Measurements from ENCODE around the gene STAT2. TPM values are rescaled to one million over a fixed set of nuclear protein-coding genes. Genes with fewer than 3 reads are reported as not detected.
"Not testable (repeated sequence)": the region's sequence is repeated elsewhere in the genome, so short reads cannot be mapped to it uniquely, and the experiment has no call there.

STAT2 gene
- total RNA-seq, 1 donor from 2014 or later: 132 TPM

DNA sequence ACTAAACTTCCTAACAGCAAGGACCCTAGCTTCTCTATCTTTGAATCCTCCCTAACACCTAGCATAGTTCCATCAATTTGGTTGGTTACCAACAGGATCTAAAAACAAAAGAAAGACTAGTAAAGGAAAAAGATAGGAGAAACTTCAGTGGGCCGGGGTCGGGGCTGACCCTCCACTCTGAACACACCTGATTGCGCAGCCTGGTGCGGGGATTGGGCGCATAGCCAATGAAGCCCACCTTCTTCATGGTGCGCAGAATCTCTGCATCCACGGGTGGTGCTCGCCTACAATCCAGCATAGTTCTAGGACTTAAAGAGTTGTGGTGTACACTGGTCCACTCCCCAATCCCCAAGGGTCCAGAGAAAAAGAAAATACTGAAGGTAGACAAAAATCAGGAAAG, 33.8 kb downstream of the STAT2 start:
- TF ChIP-seq, protein P1, sequence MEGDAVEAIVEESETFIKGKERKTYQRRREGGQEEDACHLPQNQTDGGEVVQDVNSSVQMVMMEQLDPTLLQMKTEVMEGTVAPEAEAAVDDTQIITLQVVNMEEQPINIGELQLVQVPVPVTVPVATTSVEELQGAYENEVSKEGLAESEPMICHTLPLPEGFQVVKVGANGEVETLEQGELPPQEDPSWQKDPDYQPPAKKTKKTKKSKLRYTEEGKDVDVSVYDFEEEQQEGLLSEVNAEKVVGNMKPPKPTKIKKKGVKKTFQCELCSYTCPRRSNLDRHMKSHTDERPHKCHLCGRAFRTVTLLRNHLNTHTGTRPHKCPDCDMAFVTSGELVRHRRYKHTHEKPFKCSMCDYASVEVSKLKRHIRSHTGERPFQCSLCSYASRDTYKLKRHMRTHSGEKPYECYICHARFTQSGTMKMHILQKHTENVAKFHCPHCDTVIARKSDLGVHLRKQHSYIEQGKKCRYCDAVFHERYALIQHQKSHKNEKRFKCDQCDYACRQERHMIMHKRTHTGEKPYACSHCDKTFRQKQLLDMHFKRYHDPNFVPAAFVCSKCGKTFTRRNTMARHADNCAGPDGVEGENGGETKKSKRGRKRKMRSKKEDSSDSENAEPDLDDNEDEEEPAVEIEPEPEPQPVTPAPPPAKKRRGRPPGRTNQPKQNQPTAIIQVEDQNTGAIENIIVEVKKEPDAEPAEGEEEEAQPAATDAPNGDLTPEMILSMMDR (conservative IDR thresholded peaks at IDR 0.05): no peak
- Mint-ChIP-seq H3K4me1 (ENCODE audit: unreplicated experiment) (no peaks in the 10 kb centered on the region), H3K36me3 (peaks cover 27% of the 10 kb centered on the region), H3K27ac (no peak overlapping the region), H3K9me3 (no peaks in the 10 kb centered on the region), H3K4me3 (no peak overlapping the region), H3K27me3 (no peaks in the 10 kb centered on the region)
- DNase-seq (ENCODE audit: extremely low spot score, unreplicated experiment): no peak

DNA sequence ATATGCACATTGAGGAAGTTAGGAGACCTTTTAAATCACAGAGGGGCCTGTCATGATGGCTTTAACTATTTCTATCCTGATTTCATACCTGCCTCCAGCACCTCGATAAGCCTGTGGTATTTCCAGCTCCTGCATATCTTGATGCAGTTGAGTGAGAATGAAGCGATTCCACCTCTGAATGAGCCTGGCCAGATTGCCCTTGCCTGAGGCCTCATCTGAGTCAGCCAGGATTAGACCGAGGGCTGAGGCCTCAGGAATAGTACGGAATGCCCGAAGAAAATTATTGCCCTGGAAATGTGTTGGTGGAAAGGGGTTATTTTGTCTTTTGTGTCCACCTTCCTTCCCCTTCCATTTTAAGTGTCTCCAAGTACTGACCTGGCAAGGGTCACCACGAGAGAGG, 35.7 kb downstream of the STAT2 start:
- DNase-seq (ENCODE audit: extremely low spot score, unreplicated experiment): no peak

DNA sequence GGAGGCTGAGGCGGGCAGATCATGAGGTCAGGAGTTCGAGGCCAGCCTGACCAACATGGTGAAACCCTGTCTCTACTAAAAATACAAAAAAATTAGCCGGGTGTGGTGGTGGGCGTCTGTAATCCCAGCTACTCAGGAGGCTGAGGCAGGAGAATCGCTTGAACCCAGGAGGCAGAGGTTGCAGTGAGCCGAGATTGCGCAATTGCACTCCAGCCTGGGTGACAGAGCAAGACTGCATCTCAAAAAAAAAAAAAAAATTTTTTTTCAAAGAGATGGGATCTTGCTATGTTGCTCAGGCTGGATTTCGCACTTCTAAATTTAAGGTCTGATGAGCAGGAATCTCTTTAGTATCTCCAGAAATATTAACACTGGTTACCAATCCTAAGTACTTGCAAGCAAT, 38.3 kb downstream of the STAT2 start:
- peaks cover 21% of the 10 kb centered on the region for H3K36me3 Mint-ChIP-seq
- H3K27ac Mint-ChIP-seq; H3K9me3 Mint-ChIP-seq; H3K4me1 Mint-ChIP-seq (ENCODE audit: unreplicated experiment); H3K27me3 Mint-ChIP-seq; DNase-seq (ENCODE audit: extremely low spot score, unreplicated experiment); H3K4me3 Mint-ChIP-seq: not testable (repeated sequence)

More for the DNA sequence above, 35.7 kb downstream of the STAT2 start:
- H3K27me3 Mint-ChIP-seq: no peaks in the 10 kb centered on the region
- H3K27ac Mint-ChIP-seq: no peak overlapping the region
- no peaks in the 10 kb centered on the region for H3K9me3 Mint-ChIP-seq
- H3K4me3 Mint-ChIP-seq: no peak overlapping the region
- TF ChIP-seq, protein P1 (conservative IDR thresholded peaks at IDR 0.05): no peak
- no peaks in the 10 kb centered on the region for H3K4me1 Mint-ChIP-seq (ENCODE audit: unreplicated experiment)
- peaks cover 25% of the 10 kb centered on the region for H3K36me3 Mint-ChIP-seq

DNA sequence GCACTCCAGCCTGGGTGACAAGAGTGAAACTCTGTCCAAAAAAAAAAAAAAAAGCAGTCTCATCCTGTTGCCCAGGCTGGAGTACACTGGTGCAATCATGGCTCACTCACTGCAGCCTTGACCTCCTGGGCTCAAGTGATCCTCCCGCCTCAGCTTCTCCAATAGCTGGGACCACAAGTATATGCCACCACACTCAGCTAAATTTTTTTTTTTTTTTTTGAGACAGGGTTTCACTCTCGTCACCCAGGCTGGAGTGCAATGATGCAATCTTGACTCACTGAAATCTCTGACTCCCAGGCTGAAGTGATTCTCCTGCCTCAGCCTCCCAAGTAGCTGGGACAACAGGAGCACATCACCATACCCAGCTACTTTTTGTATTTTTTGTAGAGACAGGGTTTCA, 38.9 kb downstream of the STAT2 start:
- no peak for DNase-seq (ENCODE audit: extremely low spot score, unreplicated experiment)
- no peaks in the 10 kb centered on the region for H3K4me1 Mint-ChIP-seq (ENCODE audit: unreplicated experiment)
- H3K36me3 Mint-ChIP-seq: peaks cover 21% of the 10 kb centered on the region
- TF ChIP-seq, protein P1 (conservative IDR thresholded peaks at IDR 0.05): no peak
- H3K27ac Mint-ChIP-seq: no peak overlapping the region
- H3K27me3 Mint-ChIP-seq: no peaks in the 10 kb centered on the region
- no peak overlapping the region for H3K4me3 Mint-ChIP-seq
- no peaks in the 10 kb centered on the region for H3K9me3 Mint-ChIP-seq

DNA sequence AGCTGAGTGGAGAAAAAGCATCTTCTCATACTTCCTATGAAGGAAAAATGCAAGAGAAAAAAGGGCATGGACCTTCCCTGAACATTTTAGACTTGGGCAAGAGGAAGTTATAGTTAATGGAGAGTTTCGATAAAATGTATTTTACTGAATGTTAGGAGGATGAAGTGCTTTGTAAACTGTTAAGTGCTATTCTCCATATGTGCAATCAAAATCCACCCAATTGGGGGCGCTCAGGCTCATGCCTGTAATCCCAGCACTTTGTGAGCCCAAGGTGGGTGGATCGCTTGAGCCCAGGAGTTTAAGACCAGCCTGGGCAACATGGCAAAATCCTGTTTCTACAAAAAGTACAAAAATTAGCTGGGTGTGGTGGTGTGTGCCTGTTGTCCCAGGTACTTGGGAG, 42.2 kb downstream of the STAT2 start:
- H3K4me3 Mint-ChIP-seq: no peak overlapping the region
- TF ChIP-seq, protein P1 (conservative IDR thresholded peaks at IDR 0.05): no peak
- DNase-seq (ENCODE audit: extremely low spot score, unreplicated experiment): no peak
- peaks cover 5% of the 10 kb centered on the region for H3K4me1 Mint-ChIP-seq (ENCODE audit: unreplicated experiment)
- H3K27me3 Mint-ChIP-seq: no peaks in the 10 kb centered on the region
- H3K27ac Mint-ChIP-seq: peak overlapping the region; percentile 57
- H3K36me3 Mint-ChIP-seq: peaks cover 11% of the 10 kb centered on the region
- no peaks in the 10 kb centered on the region for H3K9me3 Mint-ChIP-seq

DNA sequence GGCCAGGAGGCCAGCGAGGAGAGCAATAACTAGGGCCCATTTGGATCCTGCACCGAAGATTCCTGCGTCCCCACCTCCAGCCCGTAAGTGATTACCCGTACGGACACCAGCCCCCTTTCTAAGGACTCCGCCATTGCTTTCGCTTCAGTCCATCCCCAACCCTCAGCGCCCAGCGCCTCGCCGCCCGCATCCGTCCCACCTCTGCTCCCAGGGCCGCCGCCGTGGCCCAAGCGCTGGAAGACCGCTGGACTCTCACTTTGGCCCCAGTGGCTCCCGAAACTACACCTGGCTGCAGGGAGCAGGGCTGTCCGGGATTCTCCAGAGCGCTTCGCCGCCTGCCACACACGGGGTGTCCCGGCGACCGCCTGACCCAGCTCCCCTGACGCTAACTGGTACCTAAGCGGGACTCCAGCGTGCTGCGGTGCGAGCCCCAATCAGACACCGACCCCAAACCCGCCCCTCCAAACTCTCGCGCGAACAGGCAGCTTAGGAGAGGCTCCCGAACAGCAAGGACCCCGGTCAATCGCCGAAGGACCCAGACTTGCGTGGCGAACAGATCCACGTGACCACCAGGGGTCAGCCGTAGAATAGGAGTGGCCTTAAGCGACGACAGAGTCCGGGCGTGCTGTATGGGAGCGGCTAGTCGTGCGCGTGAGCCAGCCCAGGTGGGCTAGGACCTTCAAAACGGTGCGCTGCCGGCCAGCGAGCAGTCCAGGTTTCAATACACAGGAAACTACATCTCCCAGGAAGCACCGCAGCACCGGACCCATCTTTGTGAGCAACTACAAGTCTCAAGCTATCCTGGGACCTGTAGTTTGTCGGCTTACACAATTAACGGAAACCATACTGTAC, 44.1 kb downstream of the STAT2 start, which contains the start of gene CNPY2:
TSS of gene CNPY2 (minus strand) at position 367 of the 852 bp plus-strand sequence. CDS start 771 bp downstream, outside the sequence.
- DNase-seq (ENCODE audit: extremely low spot score, unreplicated experiment): peak; percentile 96
- Mint-ChIP-seq H3K9me3 (no peaks in the 10 kb centered on the region), H3K27me3 (no peaks in the 10 kb centered on the region), H3K4me1 (ENCODE audit: unreplicated experiment) (peaks cover 5% of the 10 kb centered on the region), H3K27ac (peak within 1 kb of the TSS; percentile 99), H3K4me3 (peak within 1 kb of the TSS; percentile 99), H3K36me3 (peaks cover 5% of the 10 kb centered on the region)
- TF ChIP-seq, protein P1 (conservative IDR thresholded peaks at IDR 0.05): peak; percentile 45

Data from type B pancreatic cell (in vitro differentiated cells).